Astrocyte of the spinal cord (primary cell): ENCODE data around the gene MACROD2.
A peak's percentile ranks its signal among the peaks of the same experiment; 100 is the strongest.

Experiments
- DNase-seq: peaks from one replicate; pipeline ENCODE4 v3.0.0; 2011; ENCODE audit warnings: low read depth, low spot score
- H3K4me3 ChIP-seq: 2 replicates; pipeline ENCODE4 v1.5.1; 2011; ENCODE audit warnings: low read depth, mild to moderate bottlenecking, low read length, moderate library complexity
- in situ Hi-C: cut with HindIII; loops from 2 replicates; pipeline ENCODE4 v1.10.0; 2017; ENCODE audit warnings: low sequenced_read_pairs
- TF ChIP-seq, protein P1 (sequence below): IDR thresholded peaks from 2 replicates; pipeline ENCODE4 v1.5.1; 2012; ENCODE audit warnings: low read depth, mild to moderate bottlenecking, low read length, inconsistent platforms

The MACROD2 gene

DNA sequence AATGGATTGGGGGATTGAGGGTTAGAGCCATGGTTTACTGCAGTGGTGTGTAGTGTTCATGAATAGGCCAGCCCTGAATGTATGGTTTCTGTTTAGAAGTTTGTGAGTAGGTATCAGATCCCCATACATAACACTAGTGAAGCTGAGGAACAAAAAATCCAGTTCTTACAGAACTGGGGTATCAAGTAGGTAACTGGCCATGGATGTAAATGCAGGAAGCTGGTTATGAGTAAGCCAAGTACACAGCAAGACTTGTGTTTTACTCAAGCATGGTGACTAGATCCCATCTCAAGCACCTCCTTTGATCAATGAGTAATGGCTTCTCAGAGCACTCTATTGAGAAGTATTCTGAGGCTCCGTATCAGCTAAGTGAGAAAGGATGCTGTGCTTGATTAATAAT is 955.8 kb downstream of the MACROD2 start:
- DNase-seq = no peak
- no peak overlapping the region for H3K4me3 ChIP-seq
- in situ Hi-C loops = no loop called here
- TF ChIP-seq, protein P1, sequence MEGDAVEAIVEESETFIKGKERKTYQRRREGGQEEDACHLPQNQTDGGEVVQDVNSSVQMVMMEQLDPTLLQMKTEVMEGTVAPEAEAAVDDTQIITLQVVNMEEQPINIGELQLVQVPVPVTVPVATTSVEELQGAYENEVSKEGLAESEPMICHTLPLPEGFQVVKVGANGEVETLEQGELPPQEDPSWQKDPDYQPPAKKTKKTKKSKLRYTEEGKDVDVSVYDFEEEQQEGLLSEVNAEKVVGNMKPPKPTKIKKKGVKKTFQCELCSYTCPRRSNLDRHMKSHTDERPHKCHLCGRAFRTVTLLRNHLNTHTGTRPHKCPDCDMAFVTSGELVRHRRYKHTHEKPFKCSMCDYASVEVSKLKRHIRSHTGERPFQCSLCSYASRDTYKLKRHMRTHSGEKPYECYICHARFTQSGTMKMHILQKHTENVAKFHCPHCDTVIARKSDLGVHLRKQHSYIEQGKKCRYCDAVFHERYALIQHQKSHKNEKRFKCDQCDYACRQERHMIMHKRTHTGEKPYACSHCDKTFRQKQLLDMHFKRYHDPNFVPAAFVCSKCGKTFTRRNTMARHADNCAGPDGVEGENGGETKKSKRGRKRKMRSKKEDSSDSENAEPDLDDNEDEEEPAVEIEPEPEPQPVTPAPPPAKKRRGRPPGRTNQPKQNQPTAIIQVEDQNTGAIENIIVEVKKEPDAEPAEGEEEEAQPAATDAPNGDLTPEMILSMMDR = no peak

DNA sequence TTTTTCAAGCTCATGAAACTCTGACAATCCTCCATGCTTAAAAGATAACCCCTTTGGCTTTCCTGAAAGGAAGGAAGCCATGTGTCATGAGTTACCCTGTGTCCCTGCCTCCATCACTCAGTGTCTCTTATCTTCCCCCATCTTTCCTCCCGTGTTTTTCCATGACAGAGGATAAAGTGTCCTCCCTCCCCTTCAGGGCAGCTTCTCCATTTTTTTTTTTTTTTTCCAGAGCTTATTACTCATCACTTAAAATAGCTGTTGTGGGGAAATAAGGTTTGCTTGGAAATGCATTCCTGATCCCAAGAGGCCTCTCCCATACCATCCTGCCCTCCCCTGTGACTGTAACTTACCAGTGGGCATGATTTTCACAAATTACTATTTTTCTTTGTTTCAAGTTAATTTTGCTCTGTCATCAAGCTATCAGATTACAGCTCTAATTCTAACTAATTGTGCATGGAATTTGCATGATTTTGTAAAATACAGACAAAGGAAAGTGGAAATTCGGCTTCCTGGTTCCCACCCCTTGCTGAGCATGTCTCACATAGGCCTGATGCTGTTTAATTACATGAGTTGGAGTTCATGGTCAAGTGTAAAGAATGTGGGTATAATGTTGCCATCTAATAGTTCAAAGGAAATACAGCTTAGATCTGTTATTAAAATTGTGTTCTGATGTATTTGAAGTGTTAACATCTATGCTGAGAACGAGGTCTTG is 956.5 kb downstream of the MACROD2 start:
- in situ Hi-C loops = no loop called here
- H3K4me3 ChIP-seq = no peak overlapping the region
- DNase-seq = peak; percentile 26
- TF ChIP-seq, protein P1 = no peak

DNA sequence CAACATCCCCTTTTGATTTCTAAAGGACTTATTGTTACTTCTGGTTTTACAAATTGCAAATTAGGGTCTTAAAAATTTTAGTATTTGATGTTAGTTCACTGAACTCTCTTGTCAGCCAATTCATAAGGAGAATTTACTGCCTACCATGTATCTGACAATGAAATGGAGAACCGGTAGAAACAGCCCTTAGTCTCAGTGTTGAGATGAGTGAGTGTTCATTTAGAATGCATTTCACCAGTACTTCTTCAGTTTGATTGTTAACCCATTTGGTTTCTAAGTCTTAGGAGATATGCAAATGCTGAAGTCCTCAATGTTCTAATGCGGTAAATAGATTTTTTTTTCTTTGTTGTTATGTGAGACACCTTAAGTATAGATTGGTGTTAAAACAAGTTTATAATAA is 958.4 kb downstream of the MACROD2 start:
- TF ChIP-seq, protein P1 = no peak
- no peak overlapping the region for H3K4me3 ChIP-seq
- no peak for DNase-seq
- in situ Hi-C loops = no loop called here

DNA sequence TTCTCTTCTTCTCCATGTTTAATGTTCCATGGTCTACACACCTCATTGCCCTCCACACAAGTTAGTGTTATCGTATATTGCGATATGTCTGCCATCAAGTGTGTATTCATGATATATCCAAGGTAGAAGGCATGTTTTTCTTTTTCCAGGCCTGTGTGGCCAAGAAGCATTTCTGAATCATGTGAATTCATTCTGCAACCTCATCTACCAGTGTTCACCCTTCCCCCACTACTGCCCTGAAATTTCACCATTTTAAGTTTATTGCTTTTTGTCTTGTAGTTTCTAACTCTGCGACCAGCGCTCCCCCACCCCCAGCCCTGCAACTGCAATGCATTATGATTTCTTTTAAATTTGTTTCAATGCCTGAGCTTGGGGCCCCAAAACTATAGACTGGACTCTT is 960.1 kb downstream of the MACROD2 start:
- in situ Hi-C loops = no loop called here
- DNase-seq = no peak
- TF ChIP-seq, protein P1 = no peak
- no peak overlapping the region for H3K4me3 ChIP-seq

DNA sequence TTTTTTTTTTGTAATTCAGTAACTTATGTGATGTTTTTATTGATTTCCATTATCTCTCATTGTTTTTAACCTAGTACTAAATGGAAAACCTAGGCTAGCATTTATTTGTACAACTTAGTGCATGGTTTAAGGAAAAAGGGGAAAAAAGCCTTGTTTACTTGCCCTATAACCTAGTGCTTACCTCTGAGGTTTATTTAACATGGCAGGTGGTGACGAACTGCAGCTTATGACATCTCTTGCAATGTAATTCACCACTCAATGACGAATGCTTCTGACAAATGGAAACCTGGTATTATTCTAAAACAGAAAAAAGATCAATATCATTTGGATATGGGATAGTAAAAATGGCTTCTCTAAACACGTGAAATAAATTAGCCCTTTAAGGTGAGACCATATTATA is 960.7 kb downstream of the MACROD2 start:
- TF ChIP-seq, protein P1 = no peak
- in situ Hi-C loops = no loop called here
- no peak for DNase-seq
- no peak overlapping the region for H3K4me3 ChIP-seq

DNA sequence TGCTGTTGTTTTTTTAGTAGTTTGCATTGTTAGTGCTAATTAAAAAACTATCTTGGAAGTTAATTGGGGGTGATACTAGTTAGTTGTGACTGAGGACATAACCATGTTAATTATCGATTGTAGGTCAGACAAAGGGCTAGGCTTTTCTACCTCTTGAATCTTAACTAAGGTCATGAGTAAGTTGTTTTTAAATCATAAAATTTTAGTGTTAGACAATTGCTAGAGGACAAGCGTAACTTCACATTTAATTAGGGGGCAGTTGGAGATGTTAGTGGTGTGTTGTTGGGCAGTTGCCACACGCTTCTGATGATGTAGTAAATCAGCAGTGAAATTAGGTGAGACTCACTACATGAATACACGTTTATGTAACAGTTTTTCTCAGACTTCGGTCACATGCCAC is 961.2 kb downstream of the MACROD2 start:
- no peak overlapping the region for H3K4me3 ChIP-seq
- TF ChIP-seq, protein P1 = no peak
- in situ Hi-C loops = no loop called here
- DNase-seq = no peak

DNA sequence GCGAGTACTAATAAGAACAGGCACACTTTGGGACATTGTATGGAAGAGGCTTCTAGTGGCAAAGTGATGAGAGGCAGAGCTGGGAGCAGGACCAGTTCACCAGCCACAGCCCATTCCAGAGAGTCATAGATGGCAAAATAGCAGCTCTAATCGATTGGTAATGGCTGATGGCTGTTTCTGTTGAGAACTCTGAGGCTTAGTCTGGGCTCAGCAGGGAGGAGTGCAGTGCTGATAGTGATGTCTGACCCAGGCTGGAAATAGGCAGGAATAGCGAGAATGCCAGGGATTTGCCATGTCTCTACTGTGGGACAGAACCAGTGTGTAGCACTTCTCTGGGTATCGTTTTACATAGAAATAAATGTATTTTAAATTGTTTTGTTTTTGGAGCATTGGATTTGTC is 962.1 kb downstream of the MACROD2 start:
- in situ Hi-C loops = no loop called here
- no peak for DNase-seq
- no peak overlapping the region for H3K4me3 ChIP-seq
- TF ChIP-seq, protein P1 = no peak
